Measurements from ENCODE around the gene PCBD1.

Gene PCBD1

DNA sequence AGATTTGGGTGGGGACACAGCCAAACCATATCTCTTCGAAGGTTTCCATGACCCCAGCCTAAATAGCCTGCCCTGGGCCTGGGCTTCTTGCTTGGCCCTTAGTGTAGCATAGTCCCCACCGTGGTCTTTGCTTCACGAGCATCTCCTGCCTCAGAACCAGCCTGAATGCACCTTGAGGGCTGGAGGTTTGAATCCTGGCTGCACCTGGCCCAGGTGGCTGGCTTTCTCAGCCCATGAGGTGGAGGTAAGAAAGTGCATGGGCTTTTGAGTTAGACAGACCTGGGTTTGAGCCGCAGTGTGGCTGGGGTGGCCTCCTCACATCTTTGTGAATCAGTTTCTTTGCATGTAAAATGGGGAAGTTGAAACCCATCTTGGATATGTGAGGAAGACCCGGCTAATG is 24.2 kb upstream of the PCBD1 start:
- Mint-ChIP-seq H3K27ac (no peak overlapping the region), H3K36me3 (no peaks in the 10 kb centered on the region), H3K27me3 (peaks cover 13% of the 10 kb centered on the region), H3K9me3 (peaks cover 3% of the 10 kb centered on the region), H3K4me1 (no peaks in the 10 kb centered on the region), H3K4me3 (no peak overlapping the region)
- CTCF ChIA-PET: interaction anchor here (1.8 kb wide), 1 partner anchor 12 kb away, joined by 3 read pairs; no protein-coding TSS in a partner anchor
- no peak for DNase-seq

DNA sequence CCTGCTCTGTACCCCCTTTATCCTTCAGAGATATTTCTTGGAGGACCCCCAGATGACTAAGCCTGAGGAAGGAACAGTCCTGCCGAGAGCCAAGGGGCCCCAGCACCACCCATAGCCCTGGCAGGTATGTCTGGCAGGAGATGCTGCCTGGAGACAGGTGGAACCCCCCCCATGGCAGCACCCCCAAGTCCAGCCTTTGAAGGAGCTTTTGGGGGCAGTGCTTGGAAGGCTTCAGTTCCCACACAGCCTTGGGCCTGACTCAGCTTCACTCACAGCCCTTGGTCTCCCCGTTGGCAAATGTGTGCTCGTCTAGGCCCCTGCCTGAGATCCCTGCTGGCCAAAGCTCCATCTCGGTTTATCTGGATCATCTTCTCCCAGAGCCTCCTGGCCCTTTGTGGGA is 23.0 kb upstream of the PCBD1 start:
- DNase-seq: no peak
- Mint-ChIP-seq H3K36me3 (no peaks in the 10 kb centered on the region), H3K27me3 (peaks cover 13% of the 10 kb centered on the region), H3K27ac (no peak overlapping the region), H3K4me1 (no peaks in the 10 kb centered on the region), H3K4me3 (no peak overlapping the region), H3K9me3 (peaks cover 3% of the 10 kb centered on the region)
- CTCF ChIA-PET: no interaction called here

DNA sequence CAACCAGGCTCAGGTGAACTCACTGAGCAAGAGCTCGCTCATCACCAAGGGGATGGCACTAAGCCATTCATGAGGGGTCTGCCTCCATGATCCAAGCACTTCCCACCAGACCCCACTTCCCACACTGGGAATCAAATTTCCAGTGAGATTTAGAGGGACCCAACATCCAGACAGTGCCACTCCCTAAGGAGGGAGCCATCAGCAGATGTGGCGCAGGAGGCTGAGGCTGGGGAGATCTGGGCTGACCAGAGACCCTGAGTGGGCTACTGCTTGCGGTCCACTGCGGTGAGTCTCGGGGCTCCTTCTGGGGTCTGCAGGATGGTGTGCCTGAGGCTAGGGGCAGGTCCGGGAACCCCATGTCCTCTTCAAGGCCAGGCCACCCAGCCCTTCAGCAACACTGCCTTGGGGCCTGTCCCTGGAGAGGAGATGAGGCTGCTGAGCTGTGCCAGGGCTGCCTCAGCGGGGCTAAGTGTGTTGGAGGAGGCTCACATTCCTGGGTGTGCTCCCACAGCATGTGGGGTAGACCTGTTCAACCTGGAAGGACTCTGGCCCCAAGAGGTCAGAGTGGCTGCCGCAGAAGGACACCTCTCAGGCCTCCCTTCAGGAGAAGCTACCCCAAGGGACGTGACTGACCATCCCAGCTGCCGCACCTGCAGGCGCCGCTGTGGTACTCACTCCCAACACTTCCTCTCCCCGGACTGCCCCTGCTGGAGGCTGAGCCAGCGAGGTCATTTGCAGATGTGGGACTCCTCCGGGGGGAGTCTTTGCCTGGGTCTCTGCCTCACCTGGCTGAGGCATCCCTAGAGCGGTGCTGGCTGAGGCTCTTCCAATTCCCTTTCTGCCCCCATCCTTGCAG is 22.3 kb upstream of the PCBD1 start:
- no peak overlapping the region for H3K27ac Mint-ChIP-seq
- peaks cover 10% of the 10 kb centered on the region for H3K27me3 Mint-ChIP-seq
- no peak for DNase-seq
- peaks cover 3% of the 10 kb centered on the region for H3K9me3 Mint-ChIP-seq
- no peak overlapping the region for H3K4me3 Mint-ChIP-seq
- H3K4me1 Mint-ChIP-seq: no peaks in the 10 kb centered on the region
- CTCF ChIA-PET: no interaction called here
- no peaks in the 10 kb centered on the region for H3K36me3 Mint-ChIP-seq

DNA sequence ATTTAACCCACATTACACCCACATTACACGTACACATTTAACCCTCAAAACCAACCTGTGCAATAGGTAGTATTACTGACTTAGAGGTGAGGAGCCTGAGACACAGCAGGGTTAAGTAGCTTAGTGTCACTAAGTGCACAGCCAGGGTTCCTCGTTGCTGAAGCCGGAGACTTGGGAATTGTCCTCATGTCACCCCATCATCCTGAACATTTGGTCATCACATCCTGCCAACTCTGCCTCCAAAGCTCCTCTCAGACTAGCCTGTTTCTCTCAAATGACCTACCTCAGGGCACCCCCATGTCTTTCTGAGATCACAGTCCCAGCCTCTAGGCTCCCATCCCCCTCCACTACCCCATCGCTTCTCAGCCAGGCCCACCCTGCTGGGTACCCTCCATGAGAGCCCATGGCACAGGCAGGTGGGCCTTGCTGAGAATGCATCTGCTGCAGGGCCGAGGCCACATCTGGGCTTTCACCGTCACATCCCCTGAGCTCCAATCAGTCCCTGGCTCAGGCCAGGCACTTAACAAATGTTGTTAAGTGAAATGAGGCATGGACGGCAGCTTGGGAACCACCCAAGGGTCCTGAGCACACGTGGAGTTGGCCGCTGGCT is 21.1 kb upstream of the PCBD1 start:
- H3K27me3 Mint-ChIP-seq: peaks cover 6% of the 10 kb centered on the region
- no peak for DNase-seq
- no peaks in the 10 kb centered on the region for H3K36me3 Mint-ChIP-seq
- no peaks in the 10 kb centered on the region for H3K4me1 Mint-ChIP-seq
- no peak overlapping the region for H3K27ac Mint-ChIP-seq
- peaks cover 3% of the 10 kb centered on the region for H3K9me3 Mint-ChIP-seq
- CTCF ChIA-PET: interaction anchor here (0.6 kb wide), 1 partner anchor 1006 kb away, joined by 3 read pairs; no protein-coding TSS in a partner anchor
- no peak overlapping the region for H3K4me3 Mint-ChIP-seq

DNA sequence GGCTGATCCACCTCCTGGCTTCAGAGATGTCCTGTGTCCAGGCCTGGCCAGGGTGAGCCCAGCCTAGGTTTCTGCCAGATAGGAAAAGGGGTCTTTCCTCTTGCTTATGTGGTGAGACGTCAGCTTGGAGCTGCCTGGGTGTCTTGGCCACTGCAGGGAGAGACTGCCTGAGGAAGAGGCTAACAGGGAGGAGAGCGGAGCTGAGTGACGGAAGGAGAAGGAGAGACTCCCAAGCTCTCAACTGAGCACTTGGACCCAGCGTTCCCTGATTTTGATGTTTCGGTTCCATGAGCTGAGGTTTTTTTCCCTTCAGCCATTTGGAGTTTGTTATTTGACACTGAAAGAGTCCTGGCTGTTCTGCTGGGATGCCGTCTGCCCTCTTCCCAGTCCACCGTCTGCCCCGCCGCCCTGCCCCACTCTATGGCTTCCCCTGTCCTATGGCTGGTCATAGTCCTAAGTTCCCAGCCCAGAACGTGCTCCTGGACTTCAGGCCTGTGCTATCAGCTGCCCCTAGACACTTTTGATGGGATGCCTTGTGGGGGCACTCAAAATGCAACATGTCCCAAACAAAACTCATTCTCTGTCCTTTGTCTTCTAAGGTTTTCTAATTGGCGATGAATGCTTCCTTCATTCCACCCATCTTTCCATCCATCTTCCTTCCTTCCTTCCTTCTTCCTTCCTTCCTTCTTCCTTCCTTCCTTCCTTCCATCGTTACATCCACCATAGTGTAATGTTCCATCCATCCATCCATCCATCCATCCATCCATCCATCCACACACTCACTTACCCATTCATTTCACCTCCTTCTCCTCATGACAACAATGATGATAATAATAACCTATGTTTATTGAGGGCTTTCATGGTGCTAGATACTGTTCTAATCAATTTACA is 20.3 kb upstream of the PCBD1 start:
- Mint-ChIP-seq H3K4me1 (no peaks in the 10 kb centered on the region), H3K36me3 (no peaks in the 10 kb centered on the region), H3K9me3 (peaks cover 3% of the 10 kb centered on the region), H3K27me3 (peaks cover 5% of the 10 kb centered on the region), H3K27ac (no peak overlapping the region), H3K4me3 (no peak overlapping the region)
- CTCF ChIA-PET: no interaction called here
- no peak for DNase-seq

DNA sequence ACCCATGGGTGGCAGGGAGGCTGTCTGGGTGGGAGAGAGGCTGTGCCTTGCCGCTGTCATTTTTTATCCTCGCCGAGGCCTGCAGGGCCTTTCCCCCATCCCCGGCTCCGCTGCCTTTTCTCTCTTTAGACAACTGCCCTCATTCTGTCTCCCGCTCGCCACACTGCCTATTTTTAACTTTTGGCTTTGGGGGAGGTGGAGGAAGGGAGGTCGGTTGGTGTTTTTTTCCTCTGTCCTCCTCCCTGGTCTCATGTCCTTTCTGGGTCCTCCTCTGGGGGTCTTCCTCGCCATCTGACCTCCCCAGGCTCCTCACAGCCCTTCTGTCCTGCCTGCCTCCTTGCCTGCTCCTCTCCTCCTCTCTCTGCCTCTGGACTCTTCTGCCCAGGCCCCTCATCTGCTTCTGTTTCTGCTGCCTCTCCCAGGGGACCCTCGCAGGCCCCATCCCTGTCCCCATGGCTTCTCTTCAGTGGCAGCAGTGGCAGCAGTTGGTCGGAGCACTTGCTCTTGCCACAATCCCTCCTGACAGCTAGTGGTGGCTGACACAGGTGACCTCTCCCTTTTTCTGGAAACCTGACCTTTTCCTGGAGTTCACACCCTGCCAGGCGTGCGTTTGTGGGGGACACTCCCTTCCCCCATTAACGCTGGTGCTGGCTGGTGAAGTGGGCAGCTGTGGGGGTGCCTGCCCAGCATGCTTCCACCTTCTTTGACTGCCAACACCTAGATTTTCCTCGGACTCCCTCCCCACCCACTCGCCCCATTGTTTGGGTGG is 19.5 kb upstream of the PCBD1 start:
- CTCF ChIA-PET: no interaction called here
- no peaks in the 10 kb centered on the region for H3K4me1 Mint-ChIP-seq
- H3K27me3 Mint-ChIP-seq: peaks cover 8% of the 10 kb centered on the region
- H3K9me3 Mint-ChIP-seq: peaks cover 3% of the 10 kb centered on the region
- no peak overlapping the region for H3K4me3 Mint-ChIP-seq
- DNase-seq: no peak
- H3K27ac Mint-ChIP-seq: no peak overlapping the region
- no peaks in the 10 kb centered on the region for H3K36me3 Mint-ChIP-seq

DNA sequence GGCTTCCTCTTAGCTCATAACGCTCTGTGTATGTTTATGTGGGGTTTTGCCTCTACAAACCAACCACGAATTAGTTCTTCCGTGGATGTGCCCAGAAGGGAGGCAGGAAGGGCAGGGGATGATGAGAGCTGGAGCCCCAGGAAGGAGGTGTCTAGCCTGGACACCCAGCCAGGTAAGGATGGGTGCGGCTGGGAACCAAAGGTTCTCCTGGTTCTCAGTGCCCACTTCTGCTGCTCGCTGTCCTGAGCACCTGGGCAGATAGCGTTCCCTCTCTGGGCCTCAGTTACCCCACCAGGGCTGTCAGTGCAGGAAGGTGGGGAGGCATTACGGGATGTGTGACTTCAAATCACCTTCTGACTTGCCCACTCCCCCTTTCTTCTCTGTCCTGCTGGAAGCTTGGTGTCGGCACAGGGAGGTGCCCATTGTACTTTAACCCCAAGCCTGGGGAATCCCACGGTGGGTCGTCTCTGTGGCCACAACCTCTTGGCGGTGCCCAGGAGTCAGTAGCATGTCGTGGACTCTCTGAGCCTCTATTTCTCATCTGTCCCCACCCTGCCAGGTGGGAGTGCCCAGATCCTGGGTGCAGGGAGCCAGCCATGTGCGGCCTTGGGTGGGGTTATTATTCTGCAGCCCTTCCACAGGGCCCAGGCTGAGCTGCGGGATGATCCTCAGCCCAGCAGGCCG is 18.7 kb upstream of the PCBD1 start:
- no peak overlapping the region for H3K4me3 Mint-ChIP-seq
- peaks cover 8% of the 10 kb centered on the region for H3K27me3 Mint-ChIP-seq
- no peaks in the 10 kb centered on the region for H3K36me3 Mint-ChIP-seq
- no peak overlapping the region for H3K27ac Mint-ChIP-seq
- DNase-seq: peak; percentile 16
- H3K9me3 Mint-ChIP-seq: peaks cover 1% of the 10 kb centered on the region
- CTCF ChIA-PET: no interaction called here
- no peaks in the 10 kb centered on the region for H3K4me1 Mint-ChIP-seq

DNA sequence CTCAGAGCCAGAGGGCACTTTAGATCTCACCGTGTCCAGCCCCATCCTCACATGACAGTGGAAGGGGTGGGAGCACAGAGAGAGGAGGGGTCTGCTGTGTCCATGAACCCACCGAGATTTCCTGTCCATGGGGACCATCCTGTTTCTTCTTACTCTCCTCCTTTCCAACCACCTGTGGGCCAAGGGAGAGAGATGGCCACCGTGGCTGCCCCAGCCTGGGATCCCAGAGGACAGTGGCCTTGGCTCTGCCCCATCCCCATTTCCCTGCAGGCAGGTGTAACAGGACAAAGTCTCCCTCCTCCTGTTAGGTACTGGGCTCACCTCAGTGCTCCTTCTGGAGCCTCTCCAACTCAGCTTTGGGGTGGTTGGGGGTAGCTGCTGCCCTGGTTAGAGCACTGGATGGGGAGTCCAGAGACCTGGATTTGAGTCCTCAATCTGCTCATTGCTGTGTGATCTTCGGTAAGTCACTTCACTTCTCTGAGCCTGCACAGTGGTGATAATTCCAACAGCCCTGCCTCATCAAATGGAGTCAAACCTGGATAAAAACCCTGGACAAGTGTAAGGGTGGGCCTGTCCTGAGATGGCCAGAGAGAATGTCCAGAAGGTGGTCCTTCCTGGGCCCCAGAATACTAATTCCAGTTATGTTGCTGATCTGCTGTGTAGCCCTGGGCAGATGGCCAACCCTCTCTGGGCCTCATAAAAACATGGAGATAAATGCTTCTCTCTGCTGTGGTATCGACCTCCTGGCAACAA is 17.8 kb upstream of the PCBD1 start:
- CTCF ChIA-PET: no interaction called here
- no peaks in the 10 kb centered on the region for H3K36me3 Mint-ChIP-seq
- H3K4me1 Mint-ChIP-seq: no peaks in the 10 kb centered on the region
- peaks cover 12% of the 10 kb centered on the region for H3K27me3 Mint-ChIP-seq
- no peaks in the 10 kb centered on the region for H3K9me3 Mint-ChIP-seq
- no peak overlapping the region for H3K27ac Mint-ChIP-seq
- DNase-seq: peak; percentile 12
- H3K4me3 Mint-ChIP-seq: no peak overlapping the region

DNA sequence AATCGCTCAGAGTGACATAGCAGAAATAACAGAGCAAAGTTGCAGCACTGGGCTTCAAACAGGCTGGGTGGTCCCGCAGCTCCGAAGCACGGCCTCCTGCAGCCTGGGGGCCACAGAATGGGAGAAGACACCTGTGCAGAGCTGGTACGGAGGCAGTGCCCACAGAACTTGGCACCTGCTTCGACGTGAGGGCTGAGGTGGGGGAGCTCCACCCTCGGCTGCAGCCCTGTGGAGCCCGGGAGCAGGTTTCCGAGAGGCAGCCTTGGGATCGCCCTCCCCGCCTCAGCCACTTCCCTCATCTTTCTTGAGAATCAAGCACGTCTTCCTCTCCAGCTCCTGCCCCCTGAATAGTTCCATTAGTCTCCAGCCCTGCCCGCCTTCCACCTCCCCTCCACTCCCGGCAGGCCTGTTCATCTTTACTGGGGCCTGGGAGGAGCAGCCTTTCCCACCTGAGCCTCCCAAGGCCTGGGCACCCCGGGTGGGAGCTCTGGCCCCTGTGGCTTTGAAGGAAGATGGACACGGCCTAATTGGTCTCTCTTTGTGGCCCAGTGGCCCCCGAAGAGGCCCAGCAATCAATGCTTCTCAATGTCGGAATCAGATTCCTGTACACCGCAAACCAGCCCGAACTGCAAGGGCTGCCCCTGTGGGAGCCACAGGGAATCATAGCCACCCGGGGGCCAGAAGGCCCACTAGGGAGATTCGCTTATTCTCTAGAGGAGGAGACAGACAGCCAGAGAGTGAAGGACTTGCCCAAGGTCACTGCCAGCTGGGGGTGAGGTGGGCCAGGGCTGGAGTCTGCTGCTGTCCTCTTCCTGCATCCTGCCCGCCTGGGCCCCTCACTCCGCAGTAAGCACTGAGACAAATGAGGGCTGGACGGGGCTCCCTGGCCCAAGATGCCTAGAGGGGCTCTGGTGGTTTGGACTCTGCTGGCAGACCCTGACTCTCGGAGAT is 17.0 kb upstream of the PCBD1 start:
- H3K27ac Mint-ChIP-seq: no peak overlapping the region
- CTCF ChIA-PET: interaction anchor here (1.6 kb wide), 1 partner anchor 19 kb away, joined by 3 read pairs; no protein-coding TSS in a partner anchor
- H3K4me1 Mint-ChIP-seq: no peaks in the 10 kb centered on the region
- DNase-seq: peak; percentile 13
- H3K27me3 Mint-ChIP-seq: peaks cover 14% of the 10 kb centered on the region
- H3K36me3 Mint-ChIP-seq: no peaks in the 10 kb centered on the region
- H3K4me3 Mint-ChIP-seq: no peak overlapping the region
- H3K9me3 Mint-ChIP-seq: no peaks in the 10 kb centered on the region

DNA sequence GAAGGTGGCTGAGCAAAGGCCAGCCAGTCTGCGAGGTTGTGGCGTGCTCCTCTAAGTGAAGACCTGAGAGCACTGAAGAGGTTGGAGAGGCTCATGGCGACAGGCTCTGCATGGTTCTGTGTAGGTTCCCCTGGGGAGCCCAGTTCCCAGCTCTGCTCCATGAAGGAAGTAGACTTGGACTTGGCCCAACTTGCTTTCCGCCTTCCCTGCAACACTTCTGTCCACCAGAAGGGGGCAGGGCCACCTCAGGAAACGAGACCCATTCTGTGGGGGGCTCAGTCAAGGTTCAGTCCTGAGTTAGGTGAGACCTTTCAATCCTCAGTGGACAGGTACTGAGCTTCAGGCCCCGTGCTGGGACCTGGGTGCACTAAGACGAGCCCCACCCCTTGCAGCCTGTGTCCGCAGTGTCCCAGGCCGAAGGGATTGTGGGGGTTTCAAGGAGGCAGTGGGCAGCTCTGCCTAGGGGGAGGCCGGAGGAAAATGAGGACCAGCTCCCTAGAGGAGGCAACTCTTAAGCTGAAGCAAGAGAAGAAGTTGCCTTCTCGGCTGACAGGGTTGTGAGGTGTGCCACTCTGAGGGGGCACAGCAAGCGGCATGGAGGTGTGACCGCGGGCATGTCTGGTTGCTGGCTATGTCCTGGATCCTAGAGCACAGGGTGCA is 15.0 kb upstream of the PCBD1 start:
- Mint-ChIP-seq H3K4me3 (no peak overlapping the region), H3K27me3 (peaks cover 14% of the 10 kb centered on the region), H3K27ac (no peak overlapping the region), H3K9me3 (no peaks in the 10 kb centered on the region), H3K4me1 (no peaks in the 10 kb centered on the region), H3K36me3 (no peaks in the 10 kb centered on the region)
- CTCF ChIA-PET: interaction anchor here (0.5 to 2.8 kb wide), 8 partner anchors 9 to 382 kb away, joined by 3 to 15 read pairs (median 4); partner anchors contain the start of gene SGPL1
- peak; percentile 41 for DNase-seq

DNA sequence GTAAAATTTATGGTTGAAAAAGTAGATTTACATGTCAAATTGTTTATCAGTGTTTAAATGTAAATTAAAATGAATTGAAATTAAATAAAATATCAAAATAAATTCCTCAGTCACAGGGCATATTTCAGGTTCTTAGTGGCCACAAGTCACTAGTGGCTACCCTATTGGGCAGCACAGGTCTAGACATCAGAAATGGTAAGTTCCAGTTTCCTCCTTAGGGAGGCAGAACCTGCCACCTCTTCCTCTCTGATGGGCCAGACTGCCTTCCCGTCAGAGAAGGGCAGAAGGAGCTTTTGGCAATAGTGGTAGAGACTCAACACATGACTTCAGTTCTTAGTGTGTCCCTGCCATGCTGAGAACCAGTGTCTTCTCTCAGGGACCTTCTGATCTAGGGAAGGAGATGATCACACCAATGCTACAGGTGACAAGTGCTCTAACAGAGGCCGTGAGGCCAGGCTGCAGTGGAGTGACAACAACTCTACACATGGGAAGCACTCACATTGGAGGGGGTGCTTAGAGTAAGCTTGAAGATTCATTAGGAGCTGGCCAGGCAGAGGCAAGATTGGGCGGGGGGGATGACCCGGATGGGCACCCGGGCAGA is 14.4 kb upstream of the PCBD1 start:
- Mint-ChIP-seq H3K27me3 (peaks cover 14% of the 10 kb centered on the region), H3K9me3 (no peaks in the 10 kb centered on the region), H3K4me3 (no peak overlapping the region), H3K36me3 (no peaks in the 10 kb centered on the region), H3K4me1 (no peaks in the 10 kb centered on the region), H3K27ac (no peak overlapping the region)
- peak; percentile 5 for DNase-seq
- CTCF ChIA-PET: interaction anchor here (0.7 to 2.8 kb wide), 6 partner anchors 8 to 382 kb away, joined by 3 to 15 read pairs (median 3); partner anchors contain the start of gene SGPL1

All from activated naive CD4-positive, alpha-beta T cell treated with anti-CD3 and anti-CD28 coated beads, Interleukin-2, amount 10 ng/mL, durations not matched to agents 7 days and 5 days (primary cell).